ENCODE results near the gene L1TD1. TPM values are rescaled to one million over a fixed set of nuclear protein-coding genes. Genes with fewer than 3 reads are reported as not detected.
"Not testable (repeated sequence)": the region's sequence is repeated elsewhere in the genome, so short reads cannot be mapped to it uniquely, and the experiment has no call there.

L1TD1 gene
- total RNA-seq, 2 donors from 2014 or later = 0.52 TPM; not detected in 1

DNA sequence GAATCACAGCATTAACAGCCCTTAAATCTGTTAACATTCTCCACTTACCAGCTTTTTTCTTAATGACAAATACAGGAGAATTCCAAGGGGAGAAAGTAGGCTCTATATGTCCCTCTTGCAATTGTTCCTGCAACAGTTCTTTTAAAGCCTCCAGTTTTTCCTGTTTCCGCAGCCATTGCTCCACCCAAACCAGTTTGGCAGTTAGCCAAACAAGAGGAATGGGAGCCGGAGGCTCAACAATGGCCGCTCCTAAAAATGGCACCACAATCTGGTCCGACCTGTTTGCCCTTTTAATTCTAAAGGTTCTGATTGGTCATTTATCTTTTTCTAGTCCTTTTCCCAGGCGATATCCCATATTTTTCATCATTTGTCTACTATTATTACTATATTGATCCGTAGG, 14.0 kb upstream of the L1TD1 start:
- no peaks in the 10 kb centered on the region for H3K36me3 ChIP-seq (replicated peaks in 1 of 2; ENCODE audit: insufficient read depth in 1 of 2, low read depth in 2 of 2)
- 43 to 52% methylated on average over 6 of the region's 6 CpGs for WGBS, 2 donors
- H3K4me1 ChIP-seq = no peaks in the 10 kb centered on the region
- H3K27ac ChIP-seq = no peak overlapping the region
- H3K9me3 ChIP-seq = no peaks in the 10 kb centered on the region
- H3K4me3 ChIP-seq = no peak overlapping the region
- DNase-seq (no peak), ATAC-seq (no peak)
- intact Hi-C loops (cut with DNase I) = no loop called here
- no peaks in the 10 kb centered on the region for H3K27me3 ChIP-seq
- TF ChIP-seq POLR2A (IDR thresholded peaks at IDR 0.05) = no peak
- TF ChIP-seq CTCF (IDR thresholded peaks at IDR 0.05) = no peak

- no peak overlapping the region for H3K27ac ChIP-seq
- no peaks in the 10 kb centered on the region for H3K9me3 ChIP-seq
- intact Hi-C loops (cut with DNase I) = no loop called here
- no peak for ATAC-seq
- DNase-seq = no peak
- no peaks in the 10 kb centered on the region for H3K4me1 ChIP-seq
- no peak for TF ChIP-seq POLR2A (IDR thresholded peaks at IDR 0.05)
- no peak for TF ChIP-seq CTCF (IDR thresholded peaks at IDR 0.05)
- H3K27me3 ChIP-seq = no peaks in the 10 kb centered on the region
- WGBS, 2 donors = 65 to 78% methylated on average over 7 of the region's 7 CpGs
- H3K4me3 ChIP-seq = no peak overlapping the region
- H3K36me3 ChIP-seq (replicated peaks in 1 of 2; ENCODE audit: insufficient read depth in 1 of 2, low read depth in 2 of 2) = no peaks in the 10 kb centered on the region
These were observed 13.1 kb upstream of the L1TD1 start for GRCh38 chr1:62181532-62181931.

DNA sequence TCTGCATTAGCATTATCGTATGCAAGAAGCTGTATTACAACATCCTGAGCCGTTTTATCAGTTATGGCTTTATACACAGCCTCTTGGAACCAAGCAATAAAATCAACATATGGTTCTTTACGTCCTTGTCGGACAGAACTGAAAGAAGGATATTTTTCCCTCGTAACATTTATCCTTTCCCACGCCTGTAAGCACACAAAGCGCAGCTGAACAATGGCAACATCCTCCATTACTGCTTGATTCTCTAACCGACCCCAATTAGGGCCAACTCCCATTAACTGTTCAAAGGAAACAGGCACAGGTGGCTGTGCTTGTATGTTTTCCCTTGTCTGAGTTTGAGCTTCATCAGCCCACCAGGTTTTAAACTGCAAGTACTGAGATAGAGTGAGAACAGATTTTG, 12.5 kb upstream of the L1TD1 start:
- 76 to 82% methylated on average over 8 of the region's 8 CpGs for WGBS, 2 donors
- H3K27ac ChIP-seq; DNase-seq; ATAC-seq; H3K36me3 ChIP-seq (replicated peaks in 1 of 2; ENCODE audit: insufficient read depth in 1 of 2, low read depth in 2 of 2); H3K27me3 ChIP-seq; H3K4me1 ChIP-seq; intact Hi-C loops (cut with DNase I); H3K4me3 ChIP-seq; H3K9me3 ChIP-seq: not testable (repeated sequence)

- H3K4me3 ChIP-seq; H3K36me3 ChIP-seq (replicated peaks in 1 of 2; ENCODE audit: insufficient read depth in 1 of 2, low read depth in 2 of 2); H3K4me1 ChIP-seq; H3K27ac ChIP-seq; H3K27me3 ChIP-seq; H3K9me3 ChIP-seq; intact Hi-C loops (cut with DNase I); ATAC-seq; DNase-seq: not testable (repeated sequence)
- WGBS, 2 donors = 71 to 81% methylated on average over 11 of the region's 11 CpGs
These were observed 11.3 kb upstream of the L1TD1 start for GRCh38 chr1:62183164-62184020.

DNA sequence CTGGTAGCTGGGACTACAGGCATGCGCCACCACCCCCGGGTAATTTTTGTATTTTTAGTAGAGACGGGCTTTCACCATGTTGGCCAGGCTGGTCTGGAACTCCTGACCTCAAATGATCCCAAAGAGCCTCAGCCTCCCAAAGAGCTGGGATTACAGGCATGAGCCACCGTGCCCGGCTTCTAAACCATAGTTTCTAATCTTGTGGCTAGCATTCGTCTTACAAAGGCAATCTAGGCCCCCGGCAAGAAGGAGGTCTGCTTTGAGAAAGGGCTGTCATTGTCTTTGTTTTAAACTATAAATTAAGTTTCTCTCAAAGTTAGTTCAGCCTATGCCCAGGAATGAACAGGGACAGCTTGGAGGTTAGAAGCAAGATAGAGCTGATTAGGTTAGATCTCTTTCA, 10.3 kb upstream of the L1TD1 start:
- Histone ChIP-seq H3K27me3 (no peaks in the 10 kb centered on the region), H3K4me1 (peaks cover 3% of the 10 kb centered on the region), H3K4me3 (no peak overlapping the region), H3K27ac (no peak overlapping the region), H3K36me3 (replicated peaks in 1 of 2; ENCODE audit: insufficient read depth in 1 of 2, low read depth in 2 of 2) (no peaks in the 10 kb centered on the region), H3K9me3 (no peaks in the 10 kb centered on the region)
- ATAC-seq (no peak), DNase-seq (no peak)
- TF ChIP-seq POLR2A (IDR thresholded peaks at IDR 0.05) (no peak), CTCF (IDR thresholded peaks at IDR 0.05) (no peak)
- WGBS, 2 donors = 89 to 92% methylated on average over 6 to 7 of the region's 7 CpGs
- intact Hi-C loops (cut with DNase I) = no loop called here

DNA sequence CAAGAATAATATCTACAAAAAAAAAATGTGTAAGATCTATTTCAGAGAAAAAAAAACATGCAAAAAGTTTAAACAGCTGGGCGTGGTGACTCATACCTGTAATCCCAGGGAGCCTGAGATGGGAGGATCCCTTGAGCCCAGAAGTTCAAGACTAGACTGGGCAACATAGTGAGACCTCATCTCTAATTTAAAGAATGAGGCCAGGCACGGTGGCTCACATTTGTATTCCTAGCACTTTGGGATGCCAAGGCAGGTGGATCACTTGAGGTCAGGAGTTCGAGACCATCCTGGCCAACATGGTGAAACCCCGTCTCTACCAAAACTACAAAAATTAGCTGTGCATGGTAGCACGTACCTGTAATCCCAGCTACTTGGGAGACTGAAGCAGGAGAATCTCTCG, 9.4 kb upstream of the L1TD1 start:
- not testable (repeated sequence) for ATAC-seq
- WGBS, 2 donors = 84 to 85% methylated on average over 6 of the region's 6 CpGs

More for the DNA sequence above, 9.4 kb upstream of the L1TD1 start:
- DNase-seq; intact Hi-C loops (cut with DNase I); H3K9me3 ChIP-seq; H3K36me3 ChIP-seq (replicated peaks in 1 of 2; ENCODE audit: insufficient read depth in 1 of 2, low read depth in 2 of 2); H3K4me1 ChIP-seq; H3K27me3 ChIP-seq; H3K4me3 ChIP-seq; H3K27ac ChIP-seq: not testable (repeated sequence)

All from body of pancreas (tissue), 4 donors.